GM12892 (cell line): ENCODE results near the gene HOXA11.

Experiments used
- POLR2A ChIP-seq: IDR thresholded peaks from 2 replicates; pipeline ENCODE4 v1.6.1; 2011; ENCODE audit warnings: low read depth, low read length, control low read depth
- POLR2AphosphoS5 ChIP-seq: IDR thresholded peaks from 2 replicates; pipeline ENCODE4 v1.6.1; 2011; ENCODE audit warnings: low read depth, low read length, control low read depth
- TAF1 ChIP-seq: IDR thresholded peaks from 2 replicates; pipeline ENCODE4 v1.6.1; 2011; ENCODE audit warnings: low read depth, mild to moderate bottlenecking, control low read depth, low read length, borderline replicate concordance

DNA sequence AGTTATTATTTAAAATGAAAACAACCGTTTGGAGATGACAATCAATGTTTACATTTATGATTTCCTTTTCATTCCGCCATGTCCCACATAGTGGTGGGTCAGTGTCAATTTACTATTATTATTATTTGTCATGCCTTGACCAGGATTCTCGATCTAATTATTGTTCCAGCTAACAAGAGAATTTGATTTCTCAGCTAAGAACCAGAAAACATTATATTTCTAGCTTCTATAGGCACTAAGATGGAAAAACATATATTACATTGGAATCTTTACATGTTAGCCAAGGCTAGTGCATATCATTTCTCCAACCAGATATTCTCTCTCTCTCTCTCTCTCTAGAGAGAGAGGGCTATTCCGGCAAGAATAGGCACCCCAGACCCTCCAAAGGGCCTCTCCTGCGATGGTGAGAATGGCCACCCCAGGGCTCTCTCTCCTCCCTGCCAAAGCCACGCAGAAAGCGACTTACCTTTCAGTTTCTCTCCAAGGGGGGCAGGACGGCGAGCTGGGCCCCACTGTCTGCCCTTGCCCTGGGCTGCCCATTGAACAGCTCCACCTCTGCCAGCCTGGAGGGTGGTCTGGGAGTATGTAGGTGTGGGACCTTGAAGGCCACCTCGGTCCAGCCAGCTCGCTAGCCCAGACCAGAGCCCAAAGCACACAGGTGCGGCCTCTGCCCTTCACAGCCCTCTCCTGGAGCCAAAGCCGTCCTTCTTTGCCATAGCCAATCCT lies 35.0 kb downstream of the HOXA11 start:
- TF ChIP-seq POLR2AphosphoS5 (no peak), POLR2A (no peak), TAF1 (no peak)
